ENCODE measurements around the gene ARHGAP45.
"Not testable (repeated sequence)": the region's sequence is repeated elsewhere in the genome, so short reads cannot be mapped to it uniquely, and the experiment has no call there.

ARHGAP45 gene

GRCh38 chr19:1121395-1121794 lies 54.4 kb downstream of the ARHGAP45 start:
- no peak for DNase-seq

DNA sequence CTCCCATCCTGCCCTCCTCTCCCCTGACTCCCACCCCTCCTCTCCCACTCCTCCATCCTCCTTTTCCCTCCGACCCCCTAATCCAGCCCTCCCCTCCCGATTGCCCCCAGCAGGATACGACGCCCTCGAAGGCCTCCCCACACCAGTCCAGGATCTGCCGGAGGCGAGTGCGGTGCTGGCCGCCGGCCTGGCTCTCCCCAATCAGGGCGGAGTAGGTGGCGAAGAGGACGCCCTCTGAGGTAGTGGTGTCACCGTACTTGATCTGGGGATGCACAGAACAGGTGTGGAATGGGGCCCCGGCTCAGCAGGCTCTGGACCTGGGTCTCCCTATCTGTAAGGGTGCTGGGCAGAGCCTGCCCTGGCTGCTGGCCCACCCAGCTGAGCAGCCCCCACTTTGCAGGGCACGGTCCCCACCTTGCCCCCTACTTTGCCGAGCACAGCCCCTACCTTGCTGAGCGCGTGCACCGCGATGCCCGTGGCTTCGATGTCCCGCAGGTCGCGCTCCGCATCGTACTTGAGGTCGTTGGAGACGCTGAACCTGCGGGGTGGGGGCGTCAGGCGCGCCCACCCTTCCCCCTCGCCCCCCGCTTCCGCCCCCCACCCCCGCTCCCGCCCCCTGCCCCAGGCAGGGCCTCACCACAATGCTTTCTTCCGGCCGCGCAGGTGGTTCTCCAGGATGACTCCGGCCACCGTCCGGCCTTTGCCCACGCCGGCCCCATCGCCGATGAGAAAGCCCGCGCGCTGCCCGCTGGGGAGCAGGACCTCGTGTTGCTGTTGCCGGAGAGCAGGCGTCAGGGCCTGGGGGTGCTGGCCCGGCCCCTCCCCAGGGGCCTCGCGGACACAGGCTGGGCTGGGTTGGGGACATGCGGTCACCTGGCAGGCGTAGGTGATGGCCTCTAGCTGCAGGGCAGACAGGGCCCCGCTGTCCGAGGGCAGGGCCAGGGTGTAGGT lies 55.3 kb downstream of the ARHGAP45 start:
- DNase-seq, result no peak

DNA sequence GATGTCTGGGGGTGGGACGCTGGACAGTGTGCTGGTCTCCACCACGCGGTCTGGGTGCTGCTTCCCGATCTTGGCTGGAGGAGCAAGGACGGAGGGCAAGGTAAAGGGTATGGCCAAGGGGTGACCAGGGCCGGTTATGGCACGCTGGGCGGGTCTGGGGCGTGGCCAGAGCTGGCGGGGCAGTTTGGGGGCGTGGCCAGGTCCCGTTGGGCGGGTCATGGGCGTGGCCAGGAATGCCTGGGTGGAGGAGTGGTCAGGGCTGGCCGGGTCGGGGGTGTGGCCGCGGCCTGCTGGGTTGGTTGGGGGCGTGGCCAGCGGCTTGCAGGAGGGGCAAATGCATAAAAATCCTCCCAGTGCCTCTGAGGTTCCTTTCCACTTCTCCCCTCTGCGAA lies 56.0 kb downstream of the ARHGAP45 start:
- peak; percentile 80 to 92 (median 84) for DNase-seq

- no peak for DNase-seq
These were observed 56.4 kb downstream of the ARHGAP45 start for GRCh38 chr19:1123381-1123780.

DNA sequence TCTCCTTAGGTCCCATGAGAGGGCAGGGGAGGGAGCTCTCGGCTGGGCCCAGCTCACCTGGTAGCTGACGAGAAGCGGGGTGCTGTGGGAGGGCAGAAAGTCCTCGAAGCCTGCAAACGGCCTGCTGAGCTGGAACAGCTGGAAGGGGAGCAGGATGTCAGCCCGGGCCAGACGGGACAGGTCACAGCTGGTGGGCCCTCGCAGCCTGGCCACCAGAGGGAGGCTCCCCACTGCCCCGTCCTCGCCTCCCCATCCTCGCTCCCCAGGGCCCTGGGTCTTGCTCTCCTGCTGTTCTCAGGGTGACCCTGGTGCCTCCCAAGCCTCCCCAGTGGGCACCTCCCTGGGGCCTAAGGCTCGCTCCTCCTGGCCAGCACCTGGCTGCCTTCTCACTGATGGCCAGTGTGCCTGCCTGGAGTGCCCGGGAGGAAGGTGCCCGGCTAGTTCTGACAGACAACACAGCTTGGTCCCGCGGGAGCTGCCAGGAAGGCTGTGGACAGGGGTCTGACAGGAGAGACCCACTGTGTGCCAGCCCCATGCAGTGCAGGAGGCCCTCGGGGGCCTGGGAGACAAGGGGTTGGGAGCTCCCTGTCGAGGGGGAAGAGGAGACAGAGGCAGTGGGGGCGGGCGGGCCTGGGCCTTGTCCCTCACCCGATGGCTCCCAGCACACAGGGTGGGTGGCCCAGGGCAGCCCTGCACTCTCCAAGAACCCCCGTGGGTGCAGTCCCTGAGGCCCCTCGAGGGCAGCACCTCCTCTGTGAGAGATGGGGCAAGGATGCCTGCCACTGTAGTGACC lies 57.1 kb downstream of the ARHGAP45 start:
- no peak for DNase-seq

DNA sequence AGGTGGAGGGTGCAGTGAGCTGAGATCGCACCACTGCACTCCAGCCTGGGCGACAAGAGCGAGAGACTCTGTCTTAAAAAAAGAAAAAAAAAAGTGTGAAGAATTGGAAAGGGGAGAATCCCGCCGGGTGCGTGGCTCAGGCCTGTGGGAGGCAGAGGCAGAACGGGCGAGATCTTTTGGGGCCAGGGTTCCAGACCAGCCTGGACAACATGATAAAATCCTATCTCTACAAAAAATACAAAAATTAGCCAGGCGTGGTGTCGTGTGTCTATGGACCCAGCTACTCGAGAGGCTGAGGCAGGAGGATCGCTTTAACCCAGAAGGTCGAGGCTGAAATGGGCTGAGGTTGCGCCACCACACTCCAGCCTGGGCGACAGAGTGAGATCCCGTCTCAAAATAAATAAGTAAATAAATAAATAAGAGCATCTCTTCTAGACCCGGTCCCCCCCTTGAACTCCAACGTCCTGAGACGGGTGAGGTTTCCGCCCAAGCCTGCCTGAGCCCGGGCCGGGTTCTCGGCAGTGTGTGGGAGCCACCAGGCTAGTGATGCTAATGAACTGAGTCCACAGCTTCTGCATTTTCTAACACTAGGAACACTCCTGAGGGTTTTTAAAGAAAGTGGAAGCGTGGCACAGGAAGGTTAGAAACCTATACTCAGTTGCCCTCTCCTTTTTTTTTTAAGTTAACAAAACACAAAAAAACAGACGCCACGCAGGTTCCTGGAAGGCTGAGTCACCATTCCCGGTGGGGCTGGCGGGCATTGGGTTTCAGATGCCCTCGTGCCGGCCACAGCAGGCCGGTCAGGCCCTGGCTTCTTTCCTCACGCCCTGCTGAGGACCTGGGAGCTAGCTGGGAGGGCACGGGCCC lies 58.9 kb downstream of the ARHGAP45 start:
- DNase-seq, result peak in 1 of 3 donors; percentile 38

- no peak for DNase-seq
These were observed 60.2 kb downstream of the ARHGAP45 start for GRCh38 chr19:1126984-1127760.

DNA sequence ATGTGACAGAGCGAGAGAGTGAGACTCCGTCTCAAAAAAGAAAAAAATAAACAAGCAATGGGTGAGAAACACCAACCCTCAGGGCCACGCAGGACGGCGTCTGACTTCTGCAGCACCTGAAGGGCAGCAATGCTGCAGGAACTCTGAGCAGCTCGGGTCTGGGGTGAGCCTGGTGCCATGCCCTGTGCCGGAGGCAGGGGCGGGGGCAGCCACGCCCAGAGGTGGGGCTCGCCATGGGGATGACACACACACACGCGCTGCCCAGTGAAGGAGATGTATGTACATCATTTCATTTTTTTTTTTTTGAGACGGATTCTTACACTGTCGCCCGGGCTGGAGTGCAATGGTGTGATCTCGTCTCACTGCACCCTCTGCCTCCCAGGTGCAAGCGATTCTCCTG lies 61.1 kb downstream of the ARHGAP45 start:
- DNase-seq, result no peak

DNA sequence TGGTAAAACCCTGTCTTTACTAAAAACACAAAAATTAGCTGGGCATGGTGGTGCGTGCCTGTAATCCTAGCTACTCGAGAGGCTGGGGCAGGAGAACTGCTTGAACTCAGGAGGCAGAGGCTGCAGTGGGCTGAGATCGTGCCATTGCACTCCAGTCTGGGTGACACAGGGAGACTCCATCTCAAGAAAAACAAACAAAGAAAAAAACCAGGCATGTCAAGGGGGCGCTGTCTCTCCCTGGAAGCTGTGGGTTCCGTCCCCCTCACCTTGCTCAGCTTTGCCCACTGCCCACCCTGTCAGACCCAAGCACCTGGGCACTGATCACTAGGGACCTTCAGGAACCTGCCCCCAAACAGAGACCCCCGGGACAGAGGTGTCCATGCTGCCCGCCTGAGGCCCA lies 62.1 kb downstream of the ARHGAP45 start:
- not testable (repeated sequence) for DNase-seq

GRCh38 chr19:1129535-1129934 lies 62.6 kb downstream of the ARHGAP45 start:
- no peak for DNase-seq

DNA sequence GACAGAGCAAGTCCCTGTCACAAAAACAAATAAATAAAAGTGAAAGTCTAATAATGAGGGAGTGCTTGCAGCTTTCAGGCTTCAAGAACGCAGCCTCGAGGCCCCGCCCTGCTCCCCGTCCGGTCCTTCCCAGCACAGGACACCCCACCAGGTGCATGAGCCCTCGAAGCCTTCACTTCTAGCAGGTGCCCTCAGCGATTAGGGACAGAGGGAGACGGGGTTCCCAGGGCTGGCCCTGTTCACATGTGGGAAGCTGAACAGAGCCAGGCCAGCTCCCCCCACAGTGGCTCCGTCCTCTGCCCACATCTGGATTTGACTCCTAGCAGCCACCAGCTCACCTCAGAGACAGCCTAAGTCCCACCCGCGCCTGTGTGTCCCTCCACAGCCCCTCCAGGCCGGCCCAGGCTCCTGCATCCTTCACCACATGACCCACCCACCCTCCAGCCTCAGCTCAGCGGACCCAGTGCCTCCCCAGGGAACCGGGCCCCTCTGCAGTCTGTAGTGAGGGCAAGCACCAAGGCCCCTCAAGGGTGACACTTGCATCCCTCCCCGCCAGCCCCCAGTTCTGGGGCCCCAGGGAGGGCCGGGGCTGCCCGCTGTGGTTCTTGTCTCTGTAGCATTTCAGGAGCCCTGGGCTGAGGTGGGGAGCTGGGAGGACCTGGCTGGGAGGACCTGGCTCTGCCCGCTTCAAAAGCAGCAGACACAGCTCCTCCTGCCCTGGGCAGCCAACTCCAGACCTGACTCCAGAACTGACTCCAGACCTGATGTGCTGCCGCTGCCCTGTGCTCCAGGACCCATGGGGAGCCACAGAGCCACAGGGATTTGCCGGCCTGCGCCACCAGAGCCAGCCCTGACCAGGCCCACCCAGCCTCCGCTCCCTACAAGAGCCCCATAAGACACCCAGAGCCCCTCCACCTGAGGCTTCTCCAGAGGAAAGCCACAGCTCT lies 64.1 kb downstream of the ARHGAP45 start:
- peak in 1 of 3 donors; percentile 33 for DNase-seq

GRCh38 chr19:1131718-1132551 lies 65.0 kb downstream of the ARHGAP45 start:
- DNase-seq, result peak; percentile 98 to 99 (median 99)

DNA sequence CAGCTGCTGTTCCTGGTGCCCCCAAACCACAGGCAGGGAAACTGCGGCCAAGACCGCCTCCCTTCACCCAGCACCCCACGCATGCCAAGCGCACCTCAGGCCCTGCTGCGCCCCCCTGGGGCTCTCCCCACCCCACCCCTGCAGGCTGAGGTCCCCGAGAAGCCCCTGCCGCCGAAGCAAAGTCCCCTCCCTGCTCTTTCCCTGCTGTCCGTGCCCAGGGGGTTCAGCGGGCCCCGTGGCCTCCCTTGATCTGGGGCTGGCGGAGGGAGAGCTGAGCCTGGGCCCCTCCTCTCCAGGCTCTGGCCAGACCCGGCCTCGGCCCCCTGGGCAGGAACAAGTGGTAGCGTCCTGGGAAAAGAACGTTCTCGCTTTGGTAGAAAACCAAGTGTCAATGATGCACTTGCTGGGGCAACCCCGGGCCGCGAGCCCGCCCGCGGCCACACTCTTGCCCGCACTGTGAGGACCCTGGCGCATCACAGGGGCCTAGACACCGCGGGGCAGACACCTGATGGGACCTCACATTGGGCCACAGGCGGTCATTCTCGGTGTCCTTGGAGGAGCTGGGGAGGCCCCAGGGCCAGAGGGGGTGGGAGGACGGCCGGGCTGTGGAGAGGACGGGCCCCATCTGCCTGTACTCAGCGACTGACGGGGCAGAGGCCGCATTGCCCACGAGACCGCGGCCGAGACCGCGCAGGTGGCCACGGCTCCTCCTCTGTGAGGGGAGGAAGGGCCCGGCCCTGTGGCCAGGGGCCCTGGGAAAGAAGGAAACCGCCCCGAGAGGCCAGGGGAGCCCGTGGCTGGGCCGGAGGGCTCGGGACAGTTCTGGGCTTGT lies 65.8 kb downstream of the ARHGAP45 start:
- DNase-seq, result peak; percentile 55 to 74 (median 68)

- peak; percentile 41 to 55 (median 54) for DNase-seq
These were observed 66.5 kb downstream of the ARHGAP45 start for GRCh38 chr19:1133471-1133929.

DNA sequence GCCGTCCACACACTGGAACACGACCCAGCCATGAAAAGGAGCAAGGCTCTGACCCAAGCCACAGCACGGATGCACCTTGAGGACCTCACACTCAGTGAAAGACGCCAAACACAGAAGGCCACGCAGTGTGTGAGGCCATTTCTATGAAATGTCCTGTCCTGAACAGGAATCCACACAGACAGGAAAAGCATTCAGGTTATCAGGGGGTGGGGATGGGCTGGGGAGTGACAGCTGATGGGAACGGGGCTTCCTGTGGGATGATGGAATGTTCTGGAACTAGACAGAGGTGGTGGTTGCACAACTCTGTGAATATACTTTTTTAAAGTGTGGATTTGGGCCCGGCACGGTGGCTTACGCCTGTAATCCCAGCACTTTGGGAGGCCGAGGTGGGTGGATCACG lies 67.5 kb downstream of the ARHGAP45 start:
- no peak for DNase-seq

DNA sequence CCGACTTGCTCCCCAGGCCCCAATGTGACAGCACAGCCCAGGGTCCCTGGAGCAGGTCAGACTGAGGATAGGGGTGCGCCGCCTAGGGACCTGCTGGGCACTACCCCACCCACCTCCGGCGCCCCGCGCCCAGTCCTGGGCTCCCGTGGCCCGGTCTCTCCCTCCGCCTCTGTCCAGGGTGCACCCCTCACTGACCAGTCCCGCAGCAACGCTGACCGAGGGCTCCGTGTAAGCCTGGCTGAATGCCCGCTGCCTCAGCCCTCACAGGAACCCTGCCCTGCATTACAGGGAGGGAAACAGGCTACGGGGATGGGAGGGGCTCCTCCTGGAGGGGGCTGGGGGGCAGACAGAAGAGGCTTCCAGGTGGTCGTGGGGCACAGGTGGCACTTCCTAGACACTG lies 68.5 kb downstream of the ARHGAP45 start:
- no peak for DNase-seq

DNA sequence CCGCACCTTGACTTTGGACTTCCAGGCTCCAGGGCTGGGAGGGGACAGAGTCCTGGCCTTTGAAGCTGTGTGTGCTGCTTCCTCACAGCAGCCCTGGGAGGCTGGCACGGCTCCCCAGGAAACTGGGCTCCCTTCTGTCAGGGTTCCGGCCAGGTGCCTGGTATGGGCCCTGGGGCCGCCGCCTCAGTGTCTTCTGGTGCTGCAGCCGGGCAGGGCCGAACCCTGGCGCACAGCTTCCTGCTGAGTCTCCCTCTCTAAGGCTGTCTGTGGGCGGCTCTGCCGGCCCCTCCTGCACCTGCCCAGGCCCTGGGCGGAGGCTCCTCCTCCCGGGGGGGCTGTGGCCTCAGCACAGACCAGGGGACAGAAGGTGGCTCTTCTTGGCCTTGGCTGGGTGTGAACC lies 69.2 kb downstream of the ARHGAP45 start:
- DNase-seq, result no peak
